GM19023 (cell line): ENCODE data around the gene PXMP2.

Source experiments
- ATAC-seq: cut with Tn5 transposase; IDR thresholded peaks from one replicate; pipeline ENCODE4 v1.9.1; 2021; ENCODE audit warnings: mild to moderate bottlenecking, moderate library complexity; ENCODE audit not compliant: unreplicated experiment

PXMP2 gene

DNA sequence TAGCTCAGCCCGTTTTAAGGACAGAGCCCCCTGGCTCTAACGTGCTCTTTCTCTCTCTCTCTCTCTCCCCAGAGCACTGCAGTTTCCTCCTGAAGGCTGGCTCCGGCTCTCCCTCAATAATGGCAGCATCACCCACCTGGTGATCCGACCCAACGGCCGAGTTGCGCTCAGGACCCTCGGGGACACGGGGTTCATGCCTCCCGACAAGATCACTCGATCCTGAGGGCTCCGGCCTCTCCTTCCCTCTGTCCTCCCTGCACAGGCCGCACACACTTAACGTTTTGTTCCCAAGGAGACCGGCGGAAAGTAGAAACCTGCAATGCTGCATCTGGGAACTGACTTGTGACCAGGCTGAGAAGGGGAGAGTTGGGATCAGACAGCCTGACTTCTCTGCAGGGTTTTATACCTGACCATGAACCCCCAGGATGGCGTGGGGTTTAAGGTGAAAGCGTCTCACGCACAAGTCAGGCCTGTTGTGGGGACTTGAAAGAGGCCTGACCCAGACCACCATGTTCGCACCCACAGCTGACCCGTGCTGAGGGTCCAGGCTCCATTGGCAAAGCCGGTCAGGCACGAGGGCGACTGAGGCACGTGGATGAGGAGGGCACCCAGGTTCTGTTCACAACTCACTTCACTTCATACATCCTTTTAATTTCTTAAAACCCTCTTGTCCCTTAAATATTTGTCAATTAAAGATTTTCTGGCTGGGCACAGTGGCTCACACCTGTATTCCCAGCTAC is 33.4 kb downstream of the PXMP2 start:
- no peak for ATAC-seq

DNA sequence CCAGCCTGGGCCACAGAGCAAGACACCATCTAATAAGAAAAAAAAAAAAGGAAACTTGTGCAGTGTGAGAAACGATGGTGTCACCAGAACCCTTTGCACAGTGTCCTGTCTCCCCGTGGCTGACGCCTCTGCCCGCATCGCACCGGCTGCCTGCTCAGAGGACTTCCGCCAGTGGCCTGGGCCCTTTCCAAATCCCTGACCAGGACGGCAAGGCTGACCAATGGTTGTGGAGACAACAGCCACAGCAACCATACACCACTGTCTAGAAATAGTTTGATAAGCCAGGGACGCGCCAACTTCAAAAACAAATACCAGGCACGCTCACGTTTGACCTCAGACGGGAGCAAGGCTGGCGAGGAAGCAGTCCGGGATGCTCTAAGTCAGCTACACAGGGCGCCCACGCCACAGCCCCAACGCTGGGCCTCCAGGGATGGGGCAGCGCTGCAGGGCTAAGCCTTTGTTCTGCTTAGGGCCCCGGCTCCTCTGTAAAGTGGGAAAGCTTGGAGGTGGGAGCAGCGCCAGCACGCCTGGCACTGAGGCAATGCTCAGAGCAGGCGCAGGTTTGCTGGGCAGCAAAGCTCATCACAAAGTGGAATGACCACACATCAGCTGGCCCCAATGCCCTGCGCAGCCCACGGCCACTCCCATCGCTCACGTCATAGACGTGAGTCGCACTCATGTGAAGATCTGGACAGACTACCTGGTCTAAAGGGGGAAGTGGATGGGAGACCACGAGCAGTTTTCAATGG is 35.8 kb downstream of the PXMP2 start:
- no peak for ATAC-seq

DNA sequence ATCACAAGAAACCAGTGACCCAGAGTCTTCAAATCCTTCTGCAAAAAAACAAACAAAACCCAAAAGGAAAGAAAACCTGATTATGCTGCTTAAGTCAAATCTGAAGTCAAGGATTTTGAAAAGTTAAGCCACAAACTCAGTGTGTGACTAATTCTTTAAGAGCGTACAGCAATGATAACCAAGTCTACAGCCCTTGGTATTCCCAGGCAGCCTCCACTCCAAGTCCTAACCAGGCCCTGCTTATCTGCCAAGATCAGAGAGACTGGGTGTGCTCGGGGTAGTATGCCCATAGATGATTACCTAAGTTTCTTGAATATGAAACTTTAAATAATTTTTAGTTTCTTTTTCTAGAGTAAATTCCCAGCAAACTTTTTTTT is 36.4 kb downstream of the PXMP2 start:
- ATAC-seq, result no peak

DNA sequence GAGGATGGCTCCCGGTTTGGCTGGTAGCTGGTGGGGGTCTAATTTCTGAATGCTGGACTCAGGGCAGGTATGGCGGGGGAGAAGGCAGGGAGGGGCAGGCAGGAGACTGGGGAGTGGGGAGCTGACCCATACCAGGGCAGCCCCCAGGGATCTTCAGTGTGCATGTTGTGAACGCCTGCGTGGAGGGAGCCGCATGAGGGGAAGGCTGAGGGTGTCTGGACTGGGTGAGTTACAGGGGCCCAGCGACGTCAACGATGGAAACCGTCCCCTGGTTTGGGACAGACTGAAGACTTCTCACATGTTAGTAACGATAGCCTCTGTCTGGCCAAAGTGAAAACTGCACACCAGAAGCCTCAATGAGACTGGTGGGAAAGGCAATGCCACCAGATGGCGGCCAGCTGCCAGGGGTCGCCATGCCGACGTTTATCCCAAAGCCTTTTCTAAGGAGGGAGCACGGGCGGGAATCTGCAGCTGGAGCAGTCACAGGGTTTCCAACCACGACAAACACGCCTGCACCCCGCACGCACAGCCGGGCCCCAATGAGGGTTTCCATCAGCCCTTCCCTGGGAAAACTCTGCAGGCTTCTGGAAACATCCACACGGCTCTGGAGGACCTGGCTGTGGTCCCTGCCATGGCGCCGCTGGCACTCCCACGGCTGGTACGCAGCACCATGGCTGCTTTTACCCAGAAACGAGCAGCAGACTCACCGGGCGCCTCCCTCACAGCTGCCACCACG is 37.3 kb downstream of the PXMP2 start:
- ATAC-seq, result no peak

DNA sequence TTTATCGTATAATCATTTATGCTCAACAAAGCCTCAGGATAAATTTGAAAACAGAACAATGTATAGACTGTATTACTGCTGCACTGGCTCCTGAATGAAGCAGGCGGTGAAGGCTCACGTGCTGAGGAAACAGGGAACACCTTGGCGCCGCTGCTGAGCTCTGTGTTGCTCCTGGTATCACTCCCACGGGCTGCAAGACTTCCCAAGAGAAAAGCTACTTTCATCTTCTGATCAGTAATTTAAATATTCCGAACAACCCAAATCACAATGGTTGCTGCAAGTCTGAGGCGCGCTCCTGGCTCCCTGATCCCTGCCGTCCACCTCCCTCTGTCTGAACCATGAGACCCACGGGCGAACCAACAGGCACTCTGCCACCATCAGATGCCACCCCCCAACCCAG is 39.0 kb downstream of the PXMP2 start:
- ATAC-seq, result no peak

DNA sequence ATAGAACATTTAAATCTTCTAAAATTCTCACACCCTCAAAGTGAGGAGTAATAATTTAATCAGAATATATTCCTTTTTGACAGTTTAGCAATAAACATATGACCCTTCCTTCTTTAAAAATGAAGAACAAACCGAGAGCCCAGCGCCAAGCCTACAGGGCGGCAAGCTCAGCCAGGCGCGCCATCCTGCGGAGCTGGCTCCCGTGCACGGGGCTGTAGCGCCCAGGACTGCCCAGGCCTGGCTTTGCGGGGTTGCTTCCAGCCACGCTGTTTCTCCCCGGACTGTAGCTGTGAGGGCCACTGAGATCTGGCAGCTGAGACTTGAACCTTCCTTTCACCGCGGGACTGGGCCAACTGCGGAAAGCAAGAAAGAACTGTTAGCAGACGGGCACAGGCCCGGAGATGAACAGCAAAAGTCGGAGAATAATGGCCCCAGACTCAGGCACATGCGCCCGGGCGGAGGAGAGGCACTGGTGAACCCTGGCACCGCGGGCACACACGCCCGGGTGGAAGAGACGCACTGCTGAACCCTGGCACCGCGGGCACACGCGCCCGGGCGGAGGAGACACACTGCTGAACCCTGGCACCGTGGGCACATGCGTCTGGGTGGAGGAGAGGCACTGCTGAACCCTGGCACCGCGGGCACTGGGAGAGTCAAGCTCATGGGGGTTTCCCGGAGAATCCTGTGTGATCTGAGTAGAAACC is 39.9 kb downstream of the PXMP2 start:
- ATAC-seq, result no peak

DNA sequence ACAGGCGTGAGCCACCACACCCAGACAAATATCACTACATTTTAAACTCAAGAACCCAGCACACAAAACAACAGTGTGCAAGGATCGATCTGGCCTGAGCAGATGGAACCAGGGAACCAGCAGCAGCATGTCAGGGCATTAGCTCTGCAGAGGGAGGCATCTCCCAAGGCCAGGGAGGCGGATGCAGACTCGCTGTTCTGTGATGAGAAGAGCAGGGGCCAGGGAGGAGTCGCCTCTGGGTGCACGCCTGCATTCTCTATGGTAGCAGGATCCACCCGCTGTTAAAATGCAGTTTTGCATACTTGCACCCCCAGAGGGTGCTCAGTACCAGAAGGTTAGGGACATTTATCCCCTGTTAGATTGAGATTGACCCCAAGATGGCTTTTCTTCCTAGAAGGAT is 41.1 kb downstream of the PXMP2 start:
- ATAC-seq, result no peak

DNA sequence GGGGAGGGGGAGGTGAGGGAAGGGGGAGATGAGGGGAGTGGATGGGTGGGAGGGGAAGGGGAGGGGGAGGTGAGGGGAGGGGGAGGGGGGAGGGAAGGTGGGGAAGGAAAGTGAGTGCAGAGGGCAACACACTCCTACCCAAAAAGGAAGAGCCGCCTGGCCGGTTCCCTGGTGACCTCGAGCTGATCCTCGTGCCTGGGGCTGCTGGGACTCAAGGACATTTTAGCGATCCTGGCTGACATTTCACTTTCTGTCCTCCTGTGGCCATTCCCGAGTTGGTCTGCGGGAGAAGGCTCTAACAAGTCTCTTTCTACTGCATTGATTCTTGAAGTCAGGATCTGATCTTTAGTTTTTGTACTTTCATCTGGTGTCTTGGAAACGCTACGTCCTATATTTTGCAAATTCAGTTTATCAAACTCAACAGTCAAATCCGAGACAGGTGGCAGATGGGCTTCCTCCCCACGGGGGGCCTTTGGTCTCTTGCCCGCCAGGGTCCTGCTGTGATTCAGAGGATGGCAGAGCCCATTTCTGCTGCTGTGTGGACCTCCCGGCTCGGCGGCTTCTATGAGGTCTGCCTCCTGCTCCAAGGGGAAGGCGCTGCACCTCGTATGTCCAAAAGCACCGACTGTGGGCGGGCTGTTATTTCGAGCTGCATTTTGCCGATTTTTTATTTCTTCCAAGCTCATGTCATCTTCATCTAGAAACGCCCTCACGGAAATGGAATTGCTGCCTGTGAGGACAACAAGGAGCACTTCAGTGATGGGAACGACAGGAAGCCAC is 42.3 kb downstream of the PXMP2 start:
- no peak for ATAC-seq

DNA sequence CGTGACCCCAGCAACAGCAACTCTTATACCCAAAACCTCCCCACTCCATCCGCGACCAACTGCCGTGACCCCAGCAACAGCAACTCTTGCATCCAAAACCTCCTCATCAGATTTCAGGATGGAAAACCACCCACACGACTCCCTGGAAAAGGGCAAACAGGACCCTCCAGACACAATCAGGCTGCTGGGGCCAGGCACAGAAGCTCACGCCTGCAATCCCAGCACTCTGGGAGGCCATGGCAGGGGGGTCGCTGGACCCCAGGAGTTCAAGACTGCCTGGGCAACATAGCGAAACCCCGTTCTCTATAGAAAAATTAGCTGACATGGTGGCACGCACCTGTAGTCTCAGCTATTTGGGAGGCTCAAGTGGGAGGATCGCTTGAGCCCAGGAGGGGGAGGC is 43.0 kb downstream of the PXMP2 start:
- no peak for ATAC-seq

DNA sequence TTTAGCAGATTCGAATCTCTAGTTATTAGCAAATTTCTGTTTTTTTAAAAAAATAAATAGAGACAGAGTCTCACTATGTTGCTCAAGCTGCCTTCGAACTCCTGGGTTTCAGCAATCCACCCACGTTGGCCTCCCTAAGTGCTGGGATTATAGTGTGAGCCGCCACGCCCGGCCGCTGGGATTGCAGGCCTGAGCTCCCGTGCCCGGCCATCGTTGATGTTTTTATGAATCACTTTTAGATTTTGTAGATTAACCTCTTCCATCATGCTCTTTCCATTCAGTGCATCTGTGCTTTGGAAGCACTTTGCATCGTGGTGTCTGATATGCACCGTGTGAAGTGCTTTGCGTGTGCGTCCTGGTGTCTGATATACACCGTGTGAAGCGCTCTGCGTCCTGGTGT is 44.2 kb downstream of the PXMP2 start:
- ATAC-seq, result no peak

DNA sequence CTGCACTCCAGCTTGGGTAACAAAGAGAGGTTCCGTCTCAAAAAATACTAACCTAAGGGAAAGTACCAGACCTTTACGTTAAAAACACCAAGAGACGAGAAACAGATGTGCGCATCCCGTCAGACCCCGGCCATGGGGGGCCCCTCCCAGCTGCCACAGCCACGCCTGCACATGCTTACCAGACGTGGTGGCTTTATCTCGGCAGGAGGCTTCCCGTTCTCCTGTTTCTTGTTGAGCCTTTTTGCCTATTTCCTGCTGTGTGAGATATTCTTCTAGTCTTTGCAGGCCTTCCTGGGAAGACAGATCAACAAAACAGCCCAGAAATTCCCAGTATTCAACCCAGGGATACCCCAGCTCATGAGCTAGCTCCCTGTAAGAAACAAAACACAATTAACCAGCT is 46.8 kb downstream of the PXMP2 start:
- no peak for ATAC-seq

DNA sequence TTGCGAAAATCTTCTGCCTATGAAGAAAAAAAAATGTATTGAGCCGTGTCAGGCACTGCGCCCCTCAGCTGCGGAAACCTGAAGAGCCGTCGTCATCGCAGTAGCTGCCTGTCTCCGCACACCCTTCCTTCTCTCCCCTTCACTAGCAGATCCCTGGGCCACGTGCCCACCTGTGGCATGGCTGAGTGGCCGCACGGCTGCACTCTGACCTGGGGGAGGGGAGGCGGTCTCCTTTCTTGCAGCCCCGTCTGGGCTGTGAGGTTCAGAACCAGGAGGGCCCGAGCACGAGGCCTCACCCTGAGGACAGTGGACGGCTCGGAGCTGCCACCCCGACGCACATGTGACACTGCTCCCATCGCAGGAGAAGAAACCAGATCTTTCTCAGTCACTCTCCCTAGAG is 48.1 kb downstream of the PXMP2 start:
- ATAC-seq, result no peak

DNA sequence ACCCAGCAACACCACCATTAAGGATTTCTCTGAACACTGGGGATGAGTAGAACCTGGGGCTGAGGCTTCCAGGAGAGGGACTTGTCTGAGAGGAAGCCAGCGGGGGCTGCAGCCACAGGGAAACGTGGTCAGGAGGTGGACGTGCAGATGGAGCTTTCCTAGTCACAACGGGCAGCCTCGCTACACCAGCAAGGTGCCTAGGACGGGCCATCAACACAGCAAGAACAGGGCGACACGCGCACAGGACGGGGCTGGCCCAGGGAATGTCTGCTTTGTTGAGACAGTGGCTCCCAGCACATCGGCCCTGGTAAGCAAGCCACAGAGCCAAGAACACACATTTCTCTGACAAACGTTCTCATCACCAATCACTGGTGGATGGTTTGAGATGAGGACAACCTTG is 49.0 kb downstream of the PXMP2 start:
- no peak for ATAC-seq

DNA sequence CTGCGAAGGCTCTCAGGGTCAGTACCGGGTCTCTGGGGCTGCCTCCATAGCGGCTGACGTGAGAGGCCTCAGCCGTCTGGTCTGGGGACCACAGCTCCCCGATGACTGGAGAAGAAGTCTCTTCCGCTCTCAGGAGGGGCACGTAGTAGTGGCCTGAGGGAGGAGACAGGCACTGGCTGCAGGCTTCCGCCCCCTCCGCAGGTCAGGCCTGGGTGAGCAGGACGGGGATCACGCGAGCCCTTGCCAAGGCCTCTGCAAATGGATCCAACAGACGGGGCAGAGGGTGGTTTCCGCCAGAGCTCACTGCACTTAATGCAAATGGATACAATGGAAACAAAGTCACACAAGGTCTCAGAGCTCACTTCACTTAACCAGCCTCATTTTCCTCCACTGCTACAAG is 49.5 kb downstream of the PXMP2 start:
- ATAC-seq, result no peak

DNA sequence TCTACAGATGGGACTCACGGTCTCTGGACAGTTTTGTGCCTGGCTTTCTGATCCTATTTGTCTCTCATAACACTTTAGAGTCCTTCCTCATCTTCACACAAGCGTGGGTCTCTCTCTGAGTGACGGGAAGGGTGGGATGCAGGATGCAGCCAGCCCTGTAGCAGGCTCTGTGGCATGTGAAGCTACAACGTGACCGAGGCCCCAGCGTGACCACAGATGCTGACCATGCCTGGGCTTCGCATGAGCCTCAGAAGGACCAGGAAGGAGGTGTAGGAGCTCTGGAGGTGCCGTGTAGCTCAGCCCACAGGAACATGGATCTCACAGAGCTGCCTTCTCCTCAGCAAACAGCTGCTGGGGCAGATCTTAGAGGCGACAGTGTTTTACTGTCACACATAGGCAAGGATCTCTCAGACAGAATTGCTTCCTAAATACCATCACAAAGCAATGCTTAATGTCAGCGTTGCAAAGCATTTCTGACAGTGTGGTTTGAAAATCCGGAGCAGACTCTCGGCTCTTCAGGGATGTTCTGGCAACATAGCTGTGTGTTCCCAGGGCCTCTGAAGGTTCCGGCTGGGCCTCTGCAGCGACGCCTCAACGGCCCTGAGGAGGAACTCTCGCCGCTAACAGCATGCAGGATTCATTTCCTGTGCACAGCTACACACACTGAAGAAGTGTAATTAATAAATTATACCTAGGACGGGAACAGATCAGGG is 52.4 kb downstream of the PXMP2 start:
- ATAC-seq, result no peak

DNA sequence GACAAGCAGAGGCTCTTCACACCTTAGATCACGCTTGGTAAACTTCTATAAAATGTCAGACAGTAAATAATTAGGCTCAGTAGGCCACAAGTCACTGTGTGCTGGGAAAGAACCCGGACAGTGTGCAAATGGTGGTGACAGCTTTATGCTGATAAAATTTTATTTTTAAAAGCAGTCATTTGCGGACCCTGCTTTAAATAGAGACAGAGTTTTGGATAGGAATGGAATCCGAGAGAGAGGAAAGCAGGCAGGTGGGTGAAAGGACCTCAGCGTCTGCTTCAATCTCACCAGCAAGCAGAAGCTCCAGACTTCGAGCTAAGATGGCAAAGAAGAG is 52.9 kb downstream of the PXMP2 start:
- no peak for ATAC-seq

DNA sequence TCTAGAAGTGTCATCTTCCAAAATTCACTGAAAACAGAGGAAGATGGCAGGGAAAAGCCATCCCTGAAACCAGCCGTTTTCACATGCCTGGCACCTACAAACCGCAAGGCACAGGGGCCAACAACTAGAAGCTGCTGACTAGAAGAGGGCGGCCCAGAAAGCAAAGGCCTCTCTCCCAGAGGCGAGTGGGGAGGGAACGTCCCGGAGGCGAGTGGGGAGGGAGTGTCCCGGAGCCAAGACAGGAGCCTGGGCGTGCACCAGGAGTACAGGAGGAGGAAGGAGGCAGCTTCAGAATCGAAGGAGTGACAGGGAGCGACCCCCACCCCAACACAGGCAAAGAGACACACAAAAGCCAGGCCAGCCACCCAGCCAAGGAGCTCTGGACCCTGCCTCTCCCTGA is 53.3 kb downstream of the PXMP2 start:
- ATAC-seq, result no peak

DNA sequence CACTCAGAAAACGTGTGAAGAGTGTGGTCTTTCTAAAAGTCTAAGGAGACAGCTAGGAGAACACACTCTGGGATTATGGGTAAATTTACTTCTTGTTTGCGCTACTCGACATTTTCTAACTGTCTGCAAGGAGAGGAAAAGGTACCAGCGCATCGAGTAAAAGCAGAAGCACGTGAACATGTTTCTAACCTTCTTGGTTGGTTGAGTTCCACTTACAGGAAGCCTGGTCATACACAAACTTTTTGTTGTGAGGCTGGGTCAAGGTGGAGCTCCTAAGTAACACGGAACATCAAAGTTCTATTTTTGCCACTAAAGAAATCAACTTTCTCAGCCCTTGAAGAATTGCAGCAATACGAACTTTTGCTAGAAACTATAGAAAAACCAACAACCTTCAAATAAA is 54.2 kb downstream of the PXMP2 start:
- ATAC-seq, result no peak

DNA sequence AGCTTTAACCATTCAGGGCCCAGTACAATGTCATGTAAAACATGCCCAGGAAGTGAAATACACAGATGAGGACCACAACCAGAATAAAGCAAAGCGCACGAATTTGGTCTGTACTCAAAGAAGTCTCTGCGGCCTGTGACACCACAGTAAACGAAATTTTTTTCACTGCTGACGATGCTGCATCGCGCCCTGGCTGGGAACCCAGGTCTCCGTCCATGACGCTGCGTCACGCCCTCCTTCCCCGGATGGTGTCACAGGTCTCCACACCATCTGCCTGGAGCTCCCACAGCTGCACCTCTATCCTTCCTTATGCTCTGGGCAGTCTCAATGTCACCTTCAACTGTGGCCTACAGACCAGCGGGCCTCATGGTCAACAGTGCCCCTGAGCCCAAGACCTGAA is 56.4 kb downstream of the PXMP2 start:
- ATAC-seq, result no peak

DNA sequence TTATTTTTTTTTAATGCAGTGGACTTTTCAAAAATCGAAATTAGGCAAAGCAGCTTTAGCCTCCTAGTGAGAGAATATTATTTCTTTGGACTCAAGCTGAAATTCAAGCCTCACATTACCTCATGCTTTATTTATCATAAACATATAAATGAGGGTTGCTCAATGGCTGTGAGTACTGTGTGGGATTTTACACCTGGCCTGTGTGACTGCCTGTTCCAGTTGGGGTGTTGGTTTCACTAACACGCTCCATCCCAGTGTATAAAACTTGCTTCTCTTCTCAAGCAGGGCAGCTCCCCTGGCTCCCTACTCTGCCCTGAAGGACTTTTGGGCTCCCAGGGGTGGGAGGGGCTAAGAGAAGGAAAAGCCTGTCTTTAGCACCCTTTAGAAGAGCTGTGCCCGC is 59.2 kb downstream of the PXMP2 start:
- no peak for ATAC-seq
